Esophagus (tissue), 2 donors: ENCODE results near the gene LZTS3. TPM values are rescaled to one million over a fixed set of nuclear protein-coding genes. Genes with fewer than 3 reads are reported as not detected.

Experiments used
- H3K27ac ChIP-seq, 2 donors: one replicate each; pipeline ENCODE4 v1.5.1; 2013; ENCODE audit warnings: low read depth in 2 of 2, mild to moderate bottlenecking in 2 of 2, inconsistent platforms in 1 of 2, low read length in 1 of 2, moderate library complexity in 1 of 2
- H3K27me3 ChIP-seq, 2 donors: one replicate each; pipeline ENCODE4 v1.6.1; 2013; ENCODE audit warnings: low read length in 2 of 2, control low read depth in 1 of 2, mild to moderate bottlenecking in 1 of 2; ENCODE audit not compliant: insufficient read depth in 2 of 2, control insufficient read depth in 1 of 2
- H3K36me3 ChIP-seq, 2 donors: one replicate each; pipeline ENCODE4 v1.6.1; 2013; ENCODE audit warnings: low read length in 1 of 2; ENCODE audit not compliant: control insufficient read depth in 2 of 2, insufficient read depth in 2 of 2
- H3K4me1 ChIP-seq, 2 donors: one replicate each; pipeline ENCODE4 v1.6.1; 2013; ENCODE audit warnings: low read length in 1 of 2; ENCODE audit not compliant: control insufficient read depth in 2 of 2, insufficient read depth in 2 of 2
- H3K4me3 ChIP-seq, 2 donors: one replicate each; pipeline ENCODE4 v1.5.1; 2013; ENCODE audit warnings: low read length in 2 of 2, mild to moderate bottlenecking in 2 of 2, low read depth in 1 of 2, moderate library complexity in 1 of 2
- H3K9me3 ChIP-seq, 2 donors: one replicate each; pipeline ENCODE4 v1.6.1; 2013; ENCODE audit warnings: mild to moderate bottlenecking in 2 of 2, low read depth in 1 of 2, low read length in 1 of 2, moderate library complexity in 1 of 2; ENCODE audit not compliant: control insufficient read depth in 2 of 2, insufficient read depth in 1 of 2
- WGBS, 2 donors: extraction: QIAGEN DNeasy Blood & Tissue Kit; methylation state at CpG; one replicate each; pipeline ENCODE4 v1.1.7; 2013; 5-methylcytosine and 5-hydroxymethylcytosine counted together
- polyA plus RNA-seq, 2 donors: library from polyadenylated mRNA; stranded (reverse); fragments of 200-250 nt; gene quantifications; one replicate each; pipeline ENCODE4 v1.2.3, GENCODE V29; 2013
- donor health status: healthy with polysubstance abuse.
- donor health status: Bipolar disorder and iron deficiency.

Gene LZTS3
- polyA plus RNA-seq, 2 donors, result 1.8 TPM

- WGBS, 2 donors, result 98 to 99% methylated on average over 3 of the region's 3 CpGs
- H3K4me3 ChIP-seq, result no peak overlapping the region
- no peaks in the 10 kb centered on the region for H3K9me3 ChIP-seq
- peaks cover 1 to 2% of the 10 kb centered on the region in 2 donors for H3K36me3 ChIP-seq
- H3K27me3 ChIP-seq, result no peaks in the 10 kb centered on the region
- no peak overlapping the region for H3K27ac ChIP-seq
- H3K4me1 ChIP-seq, result peaks cover 0 to 1% of the 10 kb centered on the region in 2 donors
These were observed 31.6 kb downstream of the LZTS3 start for GRCh38 chr20:3141757-3142156.

- no peak overlapping the region for H3K27ac ChIP-seq
- 93 to 98% methylated on average over 2 of the region's 2 CpGs for WGBS, 2 donors
These were observed 35.9 kb downstream of the LZTS3 start for GRCh38 chr20:3137492-3137891.

GRCh38 chr20:3135507-3136070, 37.8 kb downstream of the LZTS3 start:
- 80 to 86% methylated on average over 5 of the region's 5 CpGs for WGBS, 2 donors
- no peak overlapping the region for H3K4me3 ChIP-seq
- no peaks in the 10 kb centered on the region for H3K9me3 ChIP-seq
- H3K4me1 ChIP-seq, result no peaks in the 10 kb centered on the region
- H3K36me3 ChIP-seq, result no peaks in the 10 kb centered on the region
- no peaks in the 10 kb centered on the region for H3K27me3 ChIP-seq
- H3K27ac ChIP-seq, result no peak overlapping the region

More at GRCh38 chr20:3137492-3137891, 35.9 kb downstream of the LZTS3 start:
- Histone ChIP-seq H3K36me3 (no peaks in the 10 kb centered on the region), H3K27me3 (no peaks in the 10 kb centered on the region), H3K9me3 (no peaks in the 10 kb centered on the region), H3K4me1 (no peaks in the 10 kb centered on the region), H3K4me3 (no peak overlapping the region)

GRCh38 chr20:3134151-3134550, 39.2 kb downstream of the LZTS3 start:
- Histone ChIP-seq H3K4me1 (no peaks in the 10 kb centered on the region), H3K36me3 (no peaks in the 10 kb centered on the region), H3K9me3 (no peaks in the 10 kb centered on the region), H3K27me3 (no peaks in the 10 kb centered on the region), H3K27ac (no peak overlapping the region), H3K4me3 (no peak overlapping the region)
- WGBS, 2 donors, result 85 to 90% methylated on average over 3 of the region's 3 CpGs

GRCh38 chr20:3133155-3133554, 40.2 kb downstream of the LZTS3 start:
- 92 to 94% methylated on average over 2 of the region's 2 CpGs for WGBS, 2 donors
- H3K27ac ChIP-seq, result no peak overlapping the region
- no peaks in the 10 kb centered on the region for H3K36me3 ChIP-seq
- no peaks in the 10 kb centered on the region for H3K27me3 ChIP-seq
- no peaks in the 10 kb centered on the region for H3K9me3 ChIP-seq
- H3K4me3 ChIP-seq, result no peak overlapping the region
- no peaks in the 10 kb centered on the region for H3K4me1 ChIP-seq

GRCh38 chr20:3130051-3130600, 43.2 kb downstream of the LZTS3 start:
- no peaks in the 10 kb centered on the region for H3K9me3 ChIP-seq
- 93% methylated on average over 2 of the region's 2 CpGs for WGBS, 2 donors
- H3K27me3 ChIP-seq, result no peaks in the 10 kb centered on the region
- no peak overlapping the region for H3K27ac ChIP-seq
- no peak overlapping the region for H3K4me3 ChIP-seq
- H3K36me3 ChIP-seq, result no peaks in the 10 kb centered on the region
- no peaks in the 10 kb centered on the region for H3K4me1 ChIP-seq

GRCh38 chr20:3129094-3129493, 44.3 kb downstream of the LZTS3 start:
- Histone ChIP-seq H3K27me3 (no peaks in the 10 kb centered on the region), H3K4me3 (no peak overlapping the region), H3K9me3 (peaks cover 0 to 2% of the 10 kb centered on the region in 2 donors), H3K36me3 (no peaks in the 10 kb centered on the region), H3K4me1 (no peaks in the 10 kb centered on the region), H3K27ac (no peak overlapping the region)
- WGBS, 2 donors, result 76 to 81% methylated on average over 4 of the region's 4 CpGs

GRCh38 chr20:3128275-3128984, 44.9 kb downstream of the LZTS3 start:
- 70 to 77% methylated on average over 8 of the region's 8 CpGs for WGBS, 2 donors
- Histone ChIP-seq H3K27ac (no peak overlapping the region), H3K4me3 (no peak overlapping the region), H3K36me3 (no peaks in the 10 kb centered on the region), H3K9me3 (peaks cover 0 to 2% of the 10 kb centered on the region in 2 donors), H3K4me1 (no peaks in the 10 kb centered on the region), H3K27me3 (no peaks in the 10 kb centered on the region)

- 82 to 87% methylated on average over 1 of the region's 1 CpG for WGBS, 2 donors
- Histone ChIP-seq H3K27me3 (no peaks in the 10 kb centered on the region), H3K27ac (no peak overlapping the region), H3K4me3 (no peak overlapping the region), H3K9me3 (peaks cover 0 to 2% of the 10 kb centered on the region in 2 donors), H3K4me1 (no peaks in the 10 kb centered on the region), H3K36me3 (peaks cover under 1 to 13% of the 10 kb centered on the region in 2 donors)
These were observed 46.9 kb downstream of the LZTS3 start for GRCh38 chr20:3126527-3126859.
